Measurements from ENCODE around the gene APCDD1L.

- TF ChIP-seq, protein P1, sequence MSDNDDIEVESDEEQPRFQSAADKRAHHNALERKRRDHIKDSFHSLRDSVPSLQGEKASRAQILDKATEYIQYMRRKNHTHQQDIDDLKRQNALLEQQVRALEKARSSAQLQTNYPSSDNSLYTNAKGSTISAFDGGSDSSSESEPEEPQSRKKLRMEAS (IDR thresholded peaks at IDR 0.05), result no peak
- TF ChIP-seq FOSL1 (IDR thresholded peaks at IDR 0.05; ENCODE audit: insufficient read depth, low read depth, low read length) (no peak), POLR2AphosphoS5 (IDR thresholded peaks at IDR 0.05; ENCODE audit: low read depth, low read length) (no peak), RNF2 (IDR thresholded peaks at IDR 0.05; ENCODE audit: borderline replicate concordance, low read depth, low read length, missing control alignments, poor library complexity, severe bottlenecking) (no peak), ZNF274 (IDR thresholded peaks at IDR 0.05; ENCODE audit: borderline replicate concordance, extremely low read depth, low read length) (no peak)
Measured at GRCh38 chr20:58553841-58554240, 38.6 kb upstream of the APCDD1L start.
